DMS114 treated with DMSO at 0.1 percent for 48 hours (cell line): Measurements from ENCODE around the gene SMPD3.

Experiments
- DNase-seq: peaks from one replicate; lab custom pipeline; 2025; ENCODE audit not compliant: unreplicated experiment; lab: John Stamatoyannopoulos, UW

SMPD3 gene

GRCh38 chr16:68371706-68372380 lies 76.5 kb downstream of the SMPD3 start:
- no peak for DNase-seq

GRCh38 chr16:68371276-68371651 lies 77.0 kb downstream of the SMPD3 start:
- no peak for DNase-seq

GRCh38 chr16:68370581-68371275 lies 77.6 kb downstream of the SMPD3 start:
- no peak for DNase-seq

GRCh38 chr16:68369697-68370580 lies 78.4 kb downstream of the SMPD3 start:
- no peak for DNase-seq

- no peak for DNase-seq
These were observed 79.1 kb downstream of the SMPD3 start for GRCh38 chr16:68369168-68369567.

GRCh38 chr16:68368301-68368888 lies 79.9 kb downstream of the SMPD3 start:
- no peak for DNase-seq

- no peak for DNase-seq
These were observed 80.4 kb downstream of the SMPD3 start for GRCh38 chr16:68367891-68368290.

GRCh38 chr16:68367440-68367839 lies 80.9 kb downstream of the SMPD3 start:
- no peak for DNase-seq

GRCh38 chr16:68367030-68367429 lies 81.3 kb downstream of the SMPD3 start:
- DNase-seq, result peak; percentile 10

- DNase-seq, result no peak
These were observed 82.2 kb downstream of the SMPD3 start for GRCh38 chr16:68366062-68366461.

- no peak for DNase-seq
These were observed 83.0 kb downstream of the SMPD3 start for GRCh38 chr16:68365167-68365817.

- no peak for DNase-seq
These were observed 83.7 kb downstream of the SMPD3 start for GRCh38 chr16:68364561-68364998.

GRCh38 chr16:68363658-68364521 lies 84.4 kb downstream of the SMPD3 start:
- DNase-seq, result no peak

GRCh38 chr16:68362947-68363657 lies 85.2 kb downstream of the SMPD3 start:
- no peak for DNase-seq

- DNase-seq, result no peak
These were observed 85.9 kb downstream of the SMPD3 start for GRCh38 chr16:68362262-68362913.

- DNase-seq, result no peak
These were observed 86.8 kb downstream of the SMPD3 start for GRCh38 chr16:68361485-68361884.

- no peak for DNase-seq
These were observed 87.4 kb downstream of the SMPD3 start for GRCh38 chr16:68360956-68361355.

GRCh38 chr16:68360547-68360946 lies 87.8 kb downstream of the SMPD3 start:
- no peak for DNase-seq
